Vagina (tissue), 2 donors: Measurements from ENCODE around the gene SRRM4.

Experiments
- CTCF ChIP-seq, 3 experiments: fragments of 450-650 bp in 2 of 3; fragments of 200-600 bp in 1 of 3; sonication (generic) in 1 of 3; IDR thresholded peaks; one replicate each; pipeline ENCODE4 v1.5.1; 2017 to 2019; ENCODE audit warnings: antibody characterized with exemption in 3 of 3, mild to moderate bottlenecking in 2 of 3, moderate library complexity in 2 of 3
- POLR2A ChIP-seq, 2 donors: fragments of 450-650 bp; IDR thresholded peaks; one replicate each; pipeline ENCODE4 v1.6.1; 2017; ENCODE audit warnings: antibody characterized with exemption in 2 of 2, mild to moderate bottlenecking in 2 of 2, moderate library complexity in 2 of 2
- POLR2AphosphoS5 ChIP-seq, 2 donors: sonication (generic); formaldehyde crosslinking; IDR thresholded peaks; one replicate each; pipeline ENCODE4 v1.9.0; 2017; ENCODE audit warnings: antibody characterized with exemption in 2 of 2, mild to moderate bottlenecking in 2 of 2, low read depth in 1 of 2; ENCODE audit not compliant: insufficient read depth in 1 of 2

GRCh38 chr12:119068129-119068856 is 87.0 kb downstream of the SRRM4 start:
- no peak for TF ChIP-seq POLR2A (IDR thresholded peaks at IDR 0.05)
- no peak for TF ChIP-seq POLR2AphosphoS5 (IDR thresholded peaks at IDR 0.05; ENCODE audit: insufficient read depth in 1 of 2, low read depth in 1 of 2)
- TF ChIP-seq CTCF (IDR thresholded peaks at IDR 0.05), result no peak
